HPDE6-E6E7 (cell line): ENCODE data around the gene SLC25A33.
"Not testable (repeated sequence)": the region's sequence is repeated elsewhere in the genome, so short reads cannot be mapped to it uniquely, and the experiment has no call there.

Experiments used
- DNase-seq: peaks from one replicate; pipeline ENCODE4 v3.0.0; 2011; ENCODE audit warnings: missing footprints; ENCODE audit errors: extremely low spot score

Gene SLC25A33

GRCh38 chr1:9621032-9621431 lies 81.8 kb downstream of the SLC25A33 start:
- DNase-seq, result no peak

- no peak for DNase-seq
Observed at GRCh38 chr1:9624081-9624480, 84.8 kb downstream of the SLC25A33 start.

GRCh38 chr1:9625030-9625429 lies 85.8 kb downstream of the SLC25A33 start:
- DNase-seq, result not testable (repeated sequence)

- DNase-seq, result no peak
Observed at GRCh38 chr1:9626201-9626608, 86.9 kb downstream of the SLC25A33 start.

- DNase-seq, result no peak
Observed at GRCh38 chr1:9628541-9629444, 89.5 kb downstream of the SLC25A33 start.

- DNase-seq, result no peak
Observed at GRCh38 chr1:9629445-9630201, 90.4 kb downstream of the SLC25A33 start.

- no peak for DNase-seq
Observed at GRCh38 chr1:9630331-9631111, 91.3 kb downstream of the SLC25A33 start.

GRCh38 chr1:9631613-9632012 lies 92.3 kb downstream of the SLC25A33 start:
- DNase-seq, result no peak

- DNase-seq, result no peak
Observed at GRCh38 chr1:9633493-9633892, 94.2 kb downstream of the SLC25A33 start.

- DNase-seq, result no peak
Observed at GRCh38 chr1:9634582-9634981, 95.3 kb downstream of the SLC25A33 start.
